Lower leg skin (tissue), 3 donors: ENCODE measurements around the gene GIMAP1.

Experiments used
- CTCF ChIP-seq, 3 donors: fragments of 450-650 bp; IDR thresholded peaks; one replicate each; pipeline ENCODE4 v1.5.1; 2016; ENCODE audit warnings: antibody characterized with exemption in 3 of 3, mild to moderate bottlenecking in 3 of 3, moderate library complexity in 2 of 3
- POLR2A ChIP-seq, 2 donors: fragments of 450-650 bp; IDR thresholded peaks; one replicate each; pipeline ENCODE4 v1.6.1; 2016 to 2017; ENCODE audit warnings: antibody characterized with exemption in 2 of 2, mild to moderate bottlenecking in 1 of 2, moderate library complexity in 1 of 2

GRCh38 chr7:150746921-150747320 lies 30.5 kb downstream of the GIMAP1 start:
- TF ChIP-seq POLR2A (IDR thresholded peaks at IDR 0.05) (no peak), CTCF (IDR thresholded peaks at IDR 0.05) (no peak)
